Spleen (tissue), 7 donors: Measurements from ENCODE around the gene TRIM38.

ENCODE experiments used
- CTCF ChIP-seq, 11 experiments: fragments of 200-600 bp in 7 of 11; fragments of 450-650 bp in 4 of 11; sonication (generic) in 4 of 11; IDR thresholded peaks in 8 of 11; conservative IDR thresholded peaks in 3 of 11; 1 replicate in 7 of 11; 2 replicates in 4 of 11; pipeline versions ENCODE4 v1.4.0 to v1.8.0; 2016 to 2021; ENCODE audit warnings: antibody characterized with exemption in 11 of 11, inconsistent platforms in 4 of 11, mild to moderate bottlenecking in 1 of 11
- POLR2A ChIP-seq, 3 donors: fragments of 450-650 bp; IDR thresholded peaks; one replicate each; pipeline ENCODE4 v1.5.1; 2017; ENCODE audit warnings: antibody characterized with exemption in 3 of 3, mild to moderate bottlenecking in 1 of 3
- donor health status: DM: no; HTN: no; CAD: no; lungs with moderate emphysema.
- donor health status: DM: no; HTN: no; CAD: no.
- donor health status: DM: no; HTN: no; CAD: no.

- TF ChIP-seq CTCF (IDR thresholded peaks at IDR 0.05 in 8 of 11, conservative IDR thresholded peaks at IDR 0.05 in 3 of 11) (no peak), POLR2A (IDR thresholded peaks at IDR 0.05) (no peak)
Observed at GRCh38 chr6:26016963-26017631, 54.5 kb downstream of the TRIM38 start.
